ELR (cell line): ENCODE results near the gene MAGEA2B.
"Not testable (repeated sequence)": the region's sequence is repeated elsewhere in the genome, so short reads cannot be mapped to it uniquely, and the experiment has no call there.

Experiments used
- DNase-seq: peaks from one replicate; pipeline ENCODE4 v3.0.0-alpha.2; 2015; ENCODE audit warnings: low read depth

MAGEA2B gene

GRCh38 chrX:152713815-152714787 lies at the start of gene MAGEA2B:
Gene MAGEA2B, plus strand, starts transcription at chrX:152714628. Its CDS starts 2,479 bp downstream, at chrX:152717107.
- DNase-seq = not testable (repeated sequence)

GRCh38 chrX:152674135-152674534 lies 40.3 kb upstream of the MAGEA2B start:
- no peak for DNase-seq

GRCh38 chrX:152674652-152675051 lies 39.8 kb upstream of the MAGEA2B start:
- not testable (repeated sequence) for DNase-seq

- not testable (repeated sequence) for DNase-seq
These were observed 33.4 kb upstream of the MAGEA2B start for GRCh38 chrX:152681012-152681411.

GRCh38 chrX:152697952-152698931 lies 16.2 kb upstream of the MAGEA2B start, which contains the start of gene MAGEA3:
Gene MAGEA3, plus strand, starts transcription at chrX:152698794. Its CDS starts 2,039 bp downstream, at chrX:152700833.
- DNase-seq = not testable (repeated sequence)

GRCh38 chrX:152700390-152700789 lies 14.0 kb upstream of the MAGEA2B start:
- DNase-seq = not testable (repeated sequence)

- DNase-seq = not testable (repeated sequence)
These were observed 7.9 kb upstream of the MAGEA2B start for GRCh38 chrX:152706500-152706899.

- not testable (repeated sequence) for DNase-seq
These were observed 5.3 kb upstream of the MAGEA2B start, which contains the start of gene CSAG2 for GRCh38 chrX:152709173-152709572. Gene CSAG2, minus strand, starts transcription at chrX:152709273. Its CDS starts 161 bp downstream, at chrX:152709112.

GRCh38 chrX:152713195-152713594 lies 1.2 kb upstream of the MAGEA2B start:
- not testable (repeated sequence) for DNase-seq

GRCh38 chrX:152725409-152725808 lies 11.0 kb downstream of the MAGEA2B start:
- no peak for DNase-seq

GRCh38 chrX:152733261-152733975 lies 19.0 kb downstream of the MAGEA2B start, which contains the start of the genes CSAG1 and MAGEA12:
Gene CSAG1, minus strand, starts transcription at chrX:152733721. Its CDS starts 1,261 bp downstream, at chrX:152732460.
Gene MAGEA12, plus strand, starts transcription at chrX:152733757. Its CDS starts 2,405 bp downstream, at chrX:152736162.
- DNase-seq = no peak

GRCh38 chrX:152734143-152734858 lies 19.9 kb downstream of the MAGEA2B start:
- DNase-seq = not testable (repeated sequence)

GRCh38 chrX:152735101-152735500 lies 20.7 kb downstream of the MAGEA2B start:
- no peak for DNase-seq

- no peak for DNase-seq
These were observed 21.6 kb downstream of the MAGEA2B start for GRCh38 chrX:152735860-152736511.

GRCh38 chrX:152736528-152736927 lies 22.1 kb downstream of the MAGEA2B start:
- DNase-seq = not testable (repeated sequence)

- no peak for DNase-seq
These were observed 24.1 kb downstream of the MAGEA2B start for GRCh38 chrX:152738560-152738959.

- DNase-seq = not testable (repeated sequence)
These were observed 39.5 kb downstream of the MAGEA2B start, which contains the start of gene MAGEA2 for GRCh38 chrX:152753686-152754650. Gene MAGEA2, minus strand, starts transcription at chrX:152753842. Its CDS starts 2,479 bp downstream, at chrX:152751363.

GRCh38 chrX:152754871-152755270 lies 40.4 kb downstream of the MAGEA2B start:
- not testable (repeated sequence) for DNase-seq
